SIG-M5 treated with dmso at 0.1 percent for 504 hours (cell line): ENCODE measurements around the gene RSRP1.

Source experiments
- DNase-seq: peaks from one replicate; lab custom pipeline; 2025; ENCODE audit not compliant: unreplicated experiment; lab: John Stamatoyannopoulos, UW

Gene RSRP1

DNA sequence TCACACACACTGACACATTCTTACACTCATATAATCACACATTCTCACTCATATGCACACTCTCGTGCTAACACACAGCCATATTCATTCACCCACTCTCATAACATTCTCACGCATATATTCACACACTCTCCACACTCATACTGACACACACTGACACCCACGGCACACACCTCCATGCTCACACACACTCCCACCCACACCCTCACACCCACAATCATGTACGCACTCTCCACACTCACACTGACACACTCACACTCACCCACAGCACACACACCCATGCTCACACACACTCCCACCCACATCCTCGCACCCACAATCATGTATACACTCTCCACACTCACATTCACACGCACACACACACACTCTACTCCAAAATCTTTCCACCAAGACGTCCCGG lies 53.2 kb downstream of the RSRP1 start:
- no peak for DNase-seq

DNA sequence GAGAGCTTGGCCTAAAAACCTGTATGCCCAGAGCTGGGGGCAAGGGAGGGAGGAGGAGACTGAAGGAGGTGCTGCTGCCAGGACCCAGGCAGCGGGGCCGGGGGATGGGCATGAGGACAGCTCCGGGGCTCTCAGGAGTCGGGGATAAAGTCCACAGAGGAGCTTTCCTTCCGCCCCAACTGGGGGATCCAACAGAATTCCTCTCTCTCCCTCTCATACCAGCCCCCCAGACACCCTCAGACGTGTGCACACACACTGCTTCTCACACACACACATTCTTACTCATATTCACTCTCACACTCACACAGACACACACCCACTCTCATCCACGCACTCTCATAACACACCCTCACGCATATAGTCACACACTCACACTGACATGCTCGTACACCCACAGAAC lies 54.0 kb downstream of the RSRP1 start:
- no peak for DNase-seq
